H1 (cell line): Measurements from ENCODE around the gene PKD1L1. TPM values are rescaled to one million over a fixed set of nuclear protein-coding genes. Genes with fewer than 3 reads are reported as not detected.

ENCODE experiments used
- BRCA1 ChIP-seq: IDR thresholded peaks from 2 replicates; pipeline ENCODE4 v1.6.1; 2012; ENCODE audit warnings: low read depth, low read length, improper control_type of control experiment
- JUN ChIP-seq: IDR thresholded peaks from 2 replicates; pipeline ENCODE4 v1.6.1; 2011; ENCODE audit warnings: low read depth, mild to moderate bottlenecking, improper control_type of control experiment, low read length
- NRF1 ChIP-seq: IDR thresholded peaks from 2 replicates; pipeline ENCODE4 v1.6.1; 2011; ENCODE audit warnings: mild to moderate bottlenecking, low read depth, low read length, improper control_type of control experiment
- POLR2A ChIP-seq, 2 experiments: IDR thresholded peaks; 1 replicate in 1 of 2; 2 replicates in 1 of 2; pipeline ENCODE4 v1.6.1; 2011; ENCODE audit warnings: low read depth in 2 of 2, low read length in 2 of 2, mild to moderate bottlenecking in 2 of 2; ENCODE audit errors: control extremely low read depth in 1 of 2
- POLR2AphosphoS5 ChIP-seq: IDR thresholded peaks from 2 replicates; pipeline ENCODE4 v1.6.1; 2011; ENCODE audit warnings: low read depth, low read length
- SIN3A ChIP-seq, 2 experiments: IDR thresholded peaks in 1 of 2; conservative IDR thresholded peaks in 1 of 2; 2 replicates each; pipeline ENCODE4 v1.6.1; 2011 to 2012; ENCODE audit warnings: low read length in 2 of 2, improper control_type of control experiment in 1 of 2, low read depth in 1 of 2, mild to moderate bottlenecking in 1 of 2
- SUZ12 ChIP-seq: fragments of 200-600 bp; sonication (generic); IDR thresholded peaks from 2 replicates; pipeline ENCODE4 v1.6.1; 2012; ENCODE audit warnings: mild to moderate bottlenecking, inconsistent platforms, low read length, moderate library complexity, mixed read lengths
- TAF1 ChIP-seq: IDR thresholded peaks from 2 replicates; pipeline ENCODE4 v1.6.1; 2011; ENCODE audit warnings: mild to moderate bottlenecking, low read depth, low read length
- TEAD4 ChIP-seq: IDR thresholded peaks from 2 replicates; pipeline ENCODE4 v1.6.1; 2012; ENCODE audit warnings: low read depth, low read length, inconsistent platforms, mixed read lengths
- polyA plus RNA-seq, 7 experiments: library from polyadenylated mRNA; depleted of rRNA in 3 of 7; stranded (reverse) in 5 of 7; unstranded in 2 of 7; fragments of >200 nt in 5 of 7; fragments of 200-250 nt in 2 of 7; gene quantifications; 1 replicate in 5 of 7; 2 replicates in 1 of 7; 4 replicates in 1 of 7; pipeline versions ENCODE4 v1.2.1 to v1.2.3, GENCODE V29; 2011 to 2013; ENCODE audit warnings: missing spikeins in 2 of 7, mixed read lengths in 2 of 7
- total RNA-seq: library from RNA; stranded (reverse); fragmentation: NEBNext Ultra II Directional; extraction: Animal tissue kit (Norgen Biotek cat#: 25700); gene quantifications from 2 replicates; pipeline ENCODE4 v1.2.1, GENCODE V29; 2021
- TF ChIP-seq, protein P1 (sequence below): fragments of 300-600 bp; sonication (generic); IDR thresholded peaks from 2 replicates; pipeline ENCODE4 v1.7.1; 2012; ENCODE audit warnings: low read length, moderate library complexity, mild to moderate bottlenecking, inconsistent platforms; ENCODE audit not compliant: insufficient replicate concordance
- TF ChIP-seq, protein P2 (sequence below): IDR thresholded peaks from 2 replicates; pipeline ENCODE4 v1.6.1; 2012; ENCODE audit warnings: inconsistent platforms
- TF ChIP-seq, protein P3 (sequence below): IDR thresholded peaks from 2 replicates; pipeline ENCODE4 v1.6.1; 2012; ENCODE audit warnings: inconsistent platforms

The PKD1L1 gene
- total and polyA plus RNA-seq, 2 of the 8 experiments (the other 6 are each of a cell fraction or from before 2014, with no cell fraction given), result 0.22 to 0.35 TPM

DNA sequence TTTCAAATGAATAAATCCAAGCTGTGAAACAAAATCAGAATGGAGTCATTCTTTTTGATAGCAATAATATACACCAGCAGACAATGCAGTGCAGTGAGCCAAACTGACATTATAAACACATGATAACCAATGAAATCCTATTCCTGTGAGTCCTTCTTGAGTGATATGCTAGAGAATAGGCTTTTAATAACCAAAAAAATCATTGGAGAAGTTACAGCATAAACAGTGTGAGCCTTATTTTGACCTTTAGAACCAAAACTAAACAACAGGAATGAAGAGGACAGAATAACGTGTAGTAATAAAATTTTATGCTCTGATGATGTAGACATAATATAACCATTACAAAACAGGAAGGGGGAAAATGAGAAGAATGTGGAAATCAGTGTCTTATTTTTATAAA, 22.5 kb upstream of the PKD1L1 start (continued):
- TF ChIP-seq, protein P1, sequence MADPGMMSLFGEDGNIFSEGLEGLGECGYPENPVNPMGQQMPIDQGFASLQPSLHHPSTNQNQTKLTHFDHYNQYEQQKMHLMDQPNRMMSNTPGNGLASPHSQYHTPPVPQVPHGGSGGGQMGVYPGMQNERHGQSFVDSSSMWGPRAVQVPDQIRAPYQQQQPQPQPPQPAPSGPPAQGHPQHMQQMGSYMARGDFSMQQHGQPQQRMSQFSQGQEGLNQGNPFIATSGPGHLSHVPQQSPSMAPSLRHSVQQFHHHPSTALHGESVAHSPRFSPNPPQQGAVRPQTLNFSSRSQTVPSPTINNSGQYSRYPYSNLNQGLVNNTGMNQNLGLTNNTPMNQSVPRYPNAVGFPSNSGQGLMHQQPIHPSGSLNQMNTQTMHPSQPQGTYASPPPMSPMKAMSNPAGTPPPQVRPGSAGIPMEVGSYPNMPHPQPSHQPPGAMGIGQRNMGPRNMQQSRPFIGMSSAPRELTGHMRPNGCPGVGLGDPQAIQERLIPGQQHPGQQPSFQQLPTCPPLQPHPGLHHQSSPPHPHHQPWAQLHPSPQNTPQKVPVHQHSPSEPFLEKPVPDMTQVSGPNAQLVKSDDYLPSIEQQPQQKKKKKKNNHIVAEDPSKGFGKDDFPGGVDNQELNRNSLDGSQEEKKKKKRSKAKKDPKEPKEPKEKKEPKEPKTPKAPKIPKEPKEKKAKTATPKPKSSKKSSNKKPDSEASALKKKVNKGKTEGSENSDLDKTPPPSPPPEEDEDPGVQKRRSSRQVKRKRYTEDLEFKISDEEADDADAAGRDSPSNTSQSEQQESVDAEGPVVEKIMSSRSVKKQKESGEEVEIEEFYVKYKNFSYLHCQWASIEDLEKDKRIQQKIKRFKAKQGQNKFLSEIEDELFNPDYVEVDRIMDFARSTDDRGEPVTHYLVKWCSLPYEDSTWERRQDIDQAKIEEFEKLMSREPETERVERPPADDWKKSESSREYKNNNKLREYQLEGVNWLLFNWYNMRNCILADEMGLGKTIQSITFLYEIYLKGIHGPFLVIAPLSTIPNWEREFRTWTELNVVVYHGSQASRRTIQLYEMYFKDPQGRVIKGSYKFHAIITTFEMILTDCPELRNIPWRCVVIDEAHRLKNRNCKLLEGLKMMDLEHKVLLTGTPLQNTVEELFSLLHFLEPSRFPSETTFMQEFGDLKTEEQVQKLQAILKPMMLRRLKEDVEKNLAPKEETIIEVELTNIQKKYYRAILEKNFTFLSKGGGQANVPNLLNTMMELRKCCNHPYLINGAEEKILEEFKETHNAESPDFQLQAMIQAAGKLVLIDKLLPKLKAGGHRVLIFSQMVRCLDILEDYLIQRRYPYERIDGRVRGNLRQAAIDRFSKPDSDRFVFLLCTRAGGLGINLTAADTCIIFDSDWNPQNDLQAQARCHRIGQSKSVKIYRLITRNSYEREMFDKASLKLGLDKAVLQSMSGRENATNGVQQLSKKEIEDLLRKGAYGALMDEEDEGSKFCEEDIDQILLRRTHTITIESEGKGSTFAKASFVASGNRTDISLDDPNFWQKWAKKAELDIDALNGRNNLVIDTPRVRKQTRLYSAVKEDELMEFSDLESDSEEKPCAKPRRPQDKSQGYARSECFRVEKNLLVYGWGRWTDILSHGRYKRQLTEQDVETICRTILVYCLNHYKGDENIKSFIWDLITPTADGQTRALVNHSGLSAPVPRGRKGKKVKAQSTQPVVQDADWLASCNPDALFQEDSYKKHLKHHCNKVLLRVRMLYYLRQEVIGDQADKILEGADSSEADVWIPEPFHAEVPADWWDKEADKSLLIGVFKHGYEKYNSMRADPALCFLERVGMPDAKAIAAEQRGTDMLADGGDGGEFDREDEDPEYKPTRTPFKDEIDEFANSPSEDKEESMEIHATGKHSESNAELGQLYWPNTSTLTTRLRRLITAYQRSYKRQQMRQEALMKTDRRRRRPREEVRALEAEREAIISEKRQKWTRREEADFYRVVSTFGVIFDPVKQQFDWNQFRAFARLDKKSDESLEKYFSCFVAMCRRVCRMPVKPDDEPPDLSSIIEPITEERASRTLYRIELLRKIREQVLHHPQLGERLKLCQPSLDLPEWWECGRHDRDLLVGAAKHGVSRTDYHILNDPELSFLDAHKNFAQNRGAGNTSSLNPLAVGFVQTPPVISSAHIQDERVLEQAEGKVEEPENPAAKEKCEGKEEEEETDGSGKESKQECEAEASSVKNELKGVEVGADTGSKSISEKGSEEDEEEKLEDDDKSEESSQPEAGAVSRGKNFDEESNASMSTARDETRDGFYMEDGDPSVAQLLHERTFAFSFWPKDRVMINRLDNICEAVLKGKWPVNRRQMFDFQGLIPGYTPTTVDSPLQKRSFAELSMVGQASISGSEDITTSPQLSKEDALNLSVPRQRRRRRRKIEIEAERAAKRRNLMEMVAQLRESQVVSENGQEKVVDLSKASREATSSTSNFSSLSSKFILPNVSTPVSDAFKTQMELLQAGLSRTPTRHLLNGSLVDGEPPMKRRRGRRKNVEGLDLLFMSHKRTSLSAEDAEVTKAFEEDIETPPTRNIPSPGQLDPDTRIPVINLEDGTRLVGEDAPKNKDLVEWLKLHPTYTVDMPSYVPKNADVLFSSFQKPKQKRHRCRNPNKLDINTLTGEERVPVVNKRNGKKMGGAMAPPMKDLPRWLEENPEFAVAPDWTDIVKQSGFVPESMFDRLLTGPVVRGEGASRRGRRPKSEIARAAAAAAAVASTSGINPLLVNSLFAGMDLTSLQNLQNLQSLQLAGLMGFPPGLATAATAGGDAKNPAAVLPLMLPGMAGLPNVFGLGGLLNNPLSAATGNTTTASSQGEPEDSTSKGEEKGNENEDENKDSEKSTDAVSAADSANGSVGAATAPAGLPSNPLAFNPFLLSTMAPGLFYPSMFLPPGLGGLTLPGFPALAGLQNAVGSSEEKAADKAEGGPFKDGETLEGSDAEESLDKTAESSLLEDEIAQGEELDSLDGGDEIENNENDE, result no peak
- TF ChIP-seq SUZ12 (no peak), TEAD4 (no peak), BRCA1 (no peak), JUN (no peak), NRF1 (no peak), POLR2AphosphoS5 (no peak), SIN3A (conservative IDR thresholded peaks at IDR 0.05 in 1 of 2, IDR thresholded peaks at IDR 0.05 in 1 of 2; ENCODE audit: low read depth in 1 of 2, low read length in 2 of 2) (no peak), POLR2A (IDR thresholded peaks at IDR 0.05; ENCODE audit: control extremely low read depth in 1 of 2, low read depth in 2 of 2, low read length in 2 of 2) (no peak), TAF1 (no peak)
- TF ChIP-seq, protein P2, sequence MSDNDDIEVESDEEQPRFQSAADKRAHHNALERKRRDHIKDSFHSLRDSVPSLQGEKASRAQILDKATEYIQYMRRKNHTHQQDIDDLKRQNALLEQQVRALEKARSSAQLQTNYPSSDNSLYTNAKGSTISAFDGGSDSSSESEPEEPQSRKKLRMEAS, result no peak
- TF ChIP-seq, protein P3, sequence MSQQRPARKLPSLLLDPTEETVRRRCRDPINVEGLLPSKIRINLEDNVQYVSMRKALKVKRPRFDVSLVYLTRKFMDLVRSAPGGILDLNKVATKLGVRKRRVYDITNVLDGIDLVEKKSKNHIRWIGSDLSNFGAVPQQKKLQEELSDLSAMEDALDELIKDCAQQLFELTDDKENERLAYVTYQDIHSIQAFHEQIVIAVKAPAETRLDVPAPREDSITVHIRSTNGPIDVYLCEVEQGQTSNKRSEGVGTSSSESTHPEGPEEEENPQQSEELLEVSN, result no peak
